Right hindlimb (tissue), 1 donor: ENCODE data around the gene PCDHA12.
A peak's percentile ranks its signal among the peaks of the same experiment; 100 is the strongest.
"Not testable (repeated sequence)": the region's sequence is repeated elsewhere in the genome, so short reads cannot be mapped to it uniquely, and the experiment has no call there.

Experiments
- DNase-seq: peaks from one replicate; pipeline ENCODE4 v3.0.0-alpha.2; 2018

The PCDHA12 gene

DNA sequence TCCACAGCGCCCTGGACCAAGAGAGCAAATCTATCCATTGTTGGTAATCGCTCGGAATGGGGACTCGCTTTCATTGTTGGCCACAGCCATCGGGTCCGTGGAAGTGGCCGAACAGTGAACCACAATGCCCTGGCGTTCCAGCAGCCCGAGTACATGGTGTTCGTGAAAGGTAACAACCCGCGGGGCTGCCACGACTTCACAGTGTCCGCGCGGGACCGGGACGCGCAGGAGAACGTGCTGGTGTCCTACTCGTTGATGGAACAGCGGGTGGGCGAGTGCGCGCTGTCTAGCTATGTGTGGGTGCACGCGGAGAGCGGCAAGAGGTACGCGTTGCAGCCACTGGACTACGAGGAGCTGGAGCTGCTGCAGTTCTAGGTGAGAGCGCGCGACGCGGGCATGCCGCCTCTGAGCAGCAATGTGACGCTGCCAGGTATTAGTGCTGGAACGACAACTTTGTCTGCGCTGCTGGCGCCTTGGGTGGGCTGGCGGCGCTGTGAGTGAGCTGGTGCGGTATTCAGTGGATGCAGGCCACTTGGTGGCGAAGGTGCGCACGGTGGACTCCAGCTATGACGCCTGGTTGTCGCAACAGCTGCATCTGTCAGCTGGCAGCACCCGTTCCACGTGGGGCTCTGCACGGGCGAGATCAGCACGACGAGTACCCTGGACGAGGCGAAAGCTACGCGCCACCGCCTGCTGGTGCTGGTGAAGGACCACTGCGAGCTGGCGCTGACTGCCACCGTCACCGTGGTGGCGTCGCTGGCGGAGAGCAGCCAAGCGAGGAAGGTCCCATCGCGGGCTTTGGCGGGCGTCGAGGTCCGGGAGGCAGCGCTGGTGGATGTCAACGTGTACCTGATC, 12.4 kb upstream of the PCDHA12 start:
- no peak for DNase-seq

DNA sequence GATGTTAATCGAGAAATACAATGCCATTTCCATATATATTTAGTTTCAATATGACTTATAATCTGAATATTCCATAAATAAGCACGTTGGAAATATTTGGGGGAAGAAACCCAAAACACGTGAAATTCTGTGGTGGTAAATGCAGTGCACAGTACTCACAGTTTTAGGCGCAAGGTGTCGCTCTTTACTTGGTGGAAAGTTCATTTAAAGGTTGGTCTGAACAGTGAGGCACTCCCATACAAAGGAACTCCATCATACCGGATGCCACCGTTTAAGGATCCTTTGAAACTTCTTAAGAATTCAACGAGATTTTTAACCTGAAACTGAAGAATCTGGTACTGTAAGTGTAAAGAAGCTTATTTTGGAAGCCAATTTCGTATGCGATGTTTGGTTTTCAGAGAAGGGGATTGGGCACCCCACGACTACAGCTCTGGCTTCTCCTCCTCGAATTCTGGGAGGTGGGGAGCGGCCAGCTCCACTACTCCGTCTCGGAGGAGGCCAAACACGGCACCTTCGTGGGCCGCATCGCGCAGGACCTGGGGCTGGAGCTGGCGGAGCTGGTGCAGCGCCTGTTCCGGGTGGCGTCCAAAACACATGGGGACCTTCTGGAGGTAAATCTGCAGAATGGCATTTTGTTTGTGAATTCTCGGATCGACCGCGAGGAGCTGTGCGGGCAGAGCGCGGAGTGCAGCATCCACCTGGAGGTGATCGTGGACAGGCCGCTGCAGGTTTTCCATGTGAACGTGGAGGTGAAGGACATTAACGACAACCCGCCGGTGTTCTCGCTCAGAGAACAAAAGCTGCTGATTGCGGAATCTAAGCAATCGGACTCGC, 6.2 kb upstream of the PCDHA12 start, which contains the start of gene PCDHA11:
PCDHA11 (plus strand) TSS at position 237 of the 834 bp plus-strand sequence; CDS start at position 384, 147 bp downstream.
- no peak for DNase-seq

DNA sequence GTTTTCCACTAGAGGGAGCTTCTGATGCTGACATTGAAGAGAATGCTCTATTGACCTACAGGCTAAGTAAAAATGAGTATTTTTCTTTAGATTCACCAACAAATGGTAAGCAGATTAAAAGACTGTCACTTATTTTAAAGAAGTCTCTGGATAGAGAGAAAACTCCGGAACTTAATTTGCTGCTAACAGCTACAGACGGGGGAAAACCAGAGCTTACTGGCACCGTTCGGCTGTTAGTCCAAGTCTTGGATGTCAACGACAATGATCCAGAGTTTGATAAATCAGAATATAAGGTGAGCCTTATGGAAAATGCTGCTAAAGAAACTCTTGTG, 5.6 kb upstream of the PCDHA12 start:
- no peak for DNase-seq

DNA sequence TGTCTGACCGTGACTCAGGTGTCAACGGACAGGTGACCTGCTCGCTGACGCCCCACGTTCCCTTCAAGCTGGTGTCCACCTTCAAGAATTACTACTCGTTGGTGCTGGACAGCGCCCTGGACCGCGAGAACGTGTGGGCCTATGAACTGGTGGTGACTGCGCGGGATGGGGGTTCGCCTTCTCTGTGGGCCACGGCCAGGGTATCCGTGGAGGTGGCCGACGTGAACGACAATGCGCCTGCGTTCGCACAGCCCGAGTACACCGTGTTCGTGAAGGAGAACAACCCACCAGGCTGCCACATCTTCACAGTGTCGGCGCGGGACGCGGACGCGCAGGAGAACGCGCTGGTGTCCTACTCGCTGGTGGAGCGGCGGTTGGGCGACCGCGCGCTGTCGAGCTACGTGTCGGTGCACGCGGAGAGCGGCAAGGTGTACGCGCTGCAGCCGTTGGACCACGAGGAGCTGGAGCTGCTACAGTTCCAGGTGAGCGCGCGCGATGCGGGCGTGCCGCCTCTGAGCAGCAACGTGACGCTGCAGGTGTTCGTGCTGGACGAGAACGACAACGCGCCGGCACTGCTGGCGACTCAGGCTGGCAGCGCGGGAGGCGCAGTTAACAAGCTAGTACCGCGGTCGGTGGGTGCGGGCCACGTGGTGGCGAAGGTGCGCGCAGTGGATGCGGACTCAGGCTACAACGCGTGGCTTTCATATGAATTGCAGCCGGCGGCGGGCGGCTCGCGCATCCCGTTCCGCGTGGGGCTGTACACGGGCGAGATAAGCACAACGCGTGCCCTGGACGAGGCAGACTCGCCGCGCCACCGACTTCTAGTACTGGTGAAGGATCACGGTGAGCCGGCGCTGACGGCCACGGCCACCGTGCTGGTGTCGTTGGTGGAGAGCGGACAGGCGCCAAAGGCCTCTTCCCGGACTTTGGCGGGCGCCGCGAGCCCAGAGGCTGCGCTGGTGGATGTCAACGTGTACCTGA, 4.6 kb upstream of the PCDHA12 start:
- no peak for DNase-seq

DNA sequence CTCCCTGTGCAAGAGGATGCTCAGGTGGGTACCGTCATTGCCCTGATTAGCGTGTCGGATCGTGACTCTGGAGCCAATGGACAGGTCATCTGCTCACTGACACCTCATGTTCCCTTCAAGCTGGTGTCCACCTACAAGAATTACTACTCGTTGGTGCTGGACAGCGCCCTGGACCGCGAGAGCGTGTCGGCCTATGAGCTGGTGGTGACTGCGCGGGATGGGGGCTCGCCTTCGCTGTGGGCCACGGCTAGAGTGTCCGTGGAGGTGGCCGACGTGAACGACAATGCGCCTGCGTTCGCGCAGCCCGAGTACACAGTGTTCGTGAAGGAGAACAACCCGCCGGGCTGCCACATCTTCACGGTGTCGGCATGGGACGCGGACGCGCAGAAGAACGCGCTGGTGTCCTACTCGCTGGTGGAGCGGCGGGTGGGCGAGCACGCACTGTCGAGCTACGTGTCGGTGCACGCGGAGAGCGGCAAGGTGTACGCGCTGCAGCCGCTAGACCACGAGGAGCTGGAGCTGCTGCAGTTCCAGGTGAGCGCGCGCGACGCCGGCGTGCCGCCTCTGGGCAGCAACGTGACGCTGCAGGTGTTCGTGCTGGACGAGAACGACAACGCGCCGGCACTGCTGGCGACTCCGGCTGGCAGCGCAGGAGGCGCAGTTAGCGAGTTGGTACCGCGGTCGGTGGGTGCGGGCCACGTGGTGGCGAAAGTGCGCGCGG, 1.6 kb downstream of the PCDHA12 start:
- DNase-seq = not testable (repeated sequence)

DNA sequence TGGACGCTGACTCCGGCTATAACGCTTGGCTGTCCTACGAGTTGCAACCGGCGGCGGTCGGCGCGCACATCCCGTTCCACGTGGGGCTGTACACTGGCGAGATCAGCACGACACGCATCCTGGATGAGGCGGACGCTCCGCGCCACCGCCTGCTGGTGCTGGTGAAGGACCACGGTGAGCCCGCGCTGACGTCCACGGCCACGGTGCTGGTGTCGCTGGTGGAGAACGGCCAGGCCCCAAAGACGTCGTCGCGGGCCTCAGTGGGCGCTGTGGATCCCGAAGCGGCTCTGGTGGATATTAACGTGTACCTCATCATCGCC, 2.1 kb downstream of the PCDHA12 start:
- DNase-seq = no peak

DNA sequence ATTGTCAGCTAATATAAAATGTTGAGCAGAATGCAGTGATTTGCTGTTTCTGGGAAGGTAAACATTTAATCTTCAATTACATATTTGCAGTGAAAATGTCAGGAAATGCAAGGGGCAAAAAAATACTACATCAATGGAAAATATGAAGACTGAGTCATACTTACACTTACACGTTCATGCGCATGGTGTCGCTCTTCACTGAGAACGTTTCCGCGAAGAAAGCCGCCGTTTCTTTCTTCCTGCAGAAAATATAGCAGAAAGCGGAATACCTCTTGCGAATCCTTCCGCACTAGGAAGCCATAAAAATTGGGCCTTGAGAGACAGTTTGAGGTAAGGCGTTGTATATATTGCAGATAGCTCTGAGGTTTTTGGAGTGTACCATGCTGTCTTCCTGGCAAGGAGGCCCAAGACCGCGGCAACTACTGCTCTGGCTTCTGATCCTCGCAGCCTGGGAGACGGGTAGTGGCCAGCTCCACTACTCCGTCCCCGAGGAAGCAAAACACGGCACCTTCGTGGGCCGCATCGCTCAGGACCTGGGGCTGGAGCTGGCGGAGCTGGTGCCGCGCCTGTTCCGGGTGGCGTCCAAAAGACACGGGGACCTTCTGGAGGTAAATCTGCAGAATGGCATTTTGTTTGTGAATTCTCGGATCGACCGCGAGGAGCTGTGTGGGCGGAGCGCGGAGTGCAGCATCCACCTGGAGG, 6.9 kb downstream of the PCDHA12 start, which contains the start of gene PCDHA13:
PCDHA13 (plus strand) TSS at position 236 of the 702 bp plus-strand sequence; CDS start at position 381, 145 bp downstream.
- DNase-seq = no peak

DNA sequence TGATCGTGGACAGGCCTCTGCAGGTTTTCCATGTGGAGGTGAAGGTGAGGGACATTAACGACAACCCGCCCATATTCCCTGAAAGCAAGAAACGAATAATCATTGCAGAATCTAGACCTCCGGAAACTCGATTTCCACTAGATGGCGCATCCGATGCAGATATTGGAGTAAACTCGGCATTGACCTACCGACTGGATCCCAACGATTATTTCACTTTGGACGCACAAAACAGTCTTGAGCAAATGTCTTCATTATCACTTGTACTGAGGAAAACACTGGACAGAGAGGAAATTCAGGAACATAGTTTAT, 7.4 kb downstream of the PCDHA12 start:
- no peak for DNase-seq

DNA sequence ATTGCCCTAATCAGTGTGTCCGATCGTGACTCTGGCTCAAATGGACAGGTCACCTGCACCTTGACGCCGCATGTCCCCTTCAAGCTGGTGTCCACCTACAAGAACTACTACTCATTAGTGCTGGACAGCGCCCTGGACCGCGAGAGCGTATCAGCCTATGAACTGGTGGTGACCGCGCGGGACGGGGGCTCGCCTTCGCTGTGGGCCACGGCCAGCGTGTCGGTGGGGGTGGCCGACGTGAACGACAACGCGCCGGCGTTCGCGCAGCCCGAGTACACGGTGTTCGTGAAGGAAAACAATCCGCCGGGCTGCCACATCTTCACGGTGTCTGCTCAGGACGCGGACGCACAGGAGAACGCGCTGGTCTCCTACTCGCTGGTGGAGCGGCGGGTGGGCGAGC, 8.3 kb downstream of the PCDHA12 start:
- no peak for DNase-seq

DNA sequence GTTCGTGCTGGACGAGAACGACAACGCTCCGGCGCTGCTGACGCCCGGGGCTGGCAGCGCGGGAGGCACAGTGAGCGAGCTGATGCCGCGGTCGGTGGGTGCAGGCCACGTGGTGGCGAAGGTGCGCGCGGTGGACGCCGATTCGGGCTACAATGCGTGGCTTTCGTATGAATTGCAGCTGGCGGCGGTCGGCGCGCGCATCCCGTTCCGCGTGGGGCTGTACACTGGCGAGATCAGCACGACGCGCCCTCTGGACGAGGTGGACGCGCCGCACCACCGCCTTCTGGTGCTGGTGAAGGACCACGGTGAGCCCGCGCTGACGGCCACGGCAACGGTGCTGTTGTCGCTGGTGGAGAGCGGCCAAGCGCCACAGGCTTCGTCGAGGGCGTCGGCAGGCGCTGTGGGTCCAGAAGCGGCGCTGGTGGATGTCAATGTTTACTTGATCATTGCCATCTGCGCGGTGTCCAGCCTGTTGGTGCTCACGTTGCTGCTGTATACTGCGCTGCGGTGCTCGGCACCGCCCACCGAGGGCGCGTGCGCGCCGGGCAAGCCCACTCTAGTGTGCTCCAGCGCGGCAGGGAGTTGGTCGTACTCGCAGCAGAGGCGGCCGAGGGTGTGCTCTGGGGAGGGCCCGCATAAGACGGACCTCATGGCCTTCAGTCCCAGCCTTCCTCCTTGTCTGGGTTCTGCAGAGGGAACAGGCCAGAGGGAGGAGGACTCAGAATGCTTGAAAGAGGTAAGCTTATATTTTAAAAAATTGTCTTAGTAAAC, 9.0 kb downstream of the PCDHA12 start:
- no peak for DNase-seq

DNA sequence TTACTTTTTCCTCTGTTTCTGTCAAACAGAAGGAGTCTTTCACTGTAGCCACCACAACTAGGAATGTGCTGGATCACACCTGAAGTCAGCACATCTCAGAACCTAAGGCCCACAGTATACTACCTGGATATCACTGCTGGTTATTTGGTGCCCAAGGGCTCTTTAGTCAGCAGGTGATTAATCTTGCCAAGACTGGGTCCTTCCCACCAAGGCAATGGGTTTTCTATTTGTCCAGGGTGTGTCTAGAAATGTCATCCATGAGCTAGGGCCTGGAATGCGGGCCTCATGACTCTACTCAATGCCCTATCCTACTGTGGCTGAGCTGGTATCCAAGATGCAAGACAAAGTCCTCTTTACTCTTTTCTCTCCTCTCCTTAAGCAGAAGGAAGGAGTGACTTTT, 41.2 kb downstream of the PCDHA12 start:
- no peak for DNase-seq

DNA sequence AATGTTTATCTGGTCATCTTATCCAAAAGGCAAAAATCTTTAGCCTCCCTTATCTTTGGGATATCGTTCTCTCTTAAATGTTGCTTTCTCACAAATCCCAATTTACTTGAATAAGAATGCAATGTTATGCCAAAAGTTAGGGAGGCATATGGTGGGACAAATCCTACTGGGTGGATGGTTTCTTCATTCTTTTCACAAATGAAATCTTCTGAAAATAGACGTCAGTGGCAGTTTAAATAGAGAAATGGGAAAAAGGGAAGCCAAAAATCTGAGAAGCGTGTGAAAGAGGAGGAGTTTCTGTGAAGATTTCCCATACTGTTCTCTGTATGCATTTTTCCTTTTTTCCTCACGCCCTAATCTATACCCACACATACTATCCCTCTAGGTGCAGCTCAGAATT, 48.5 kb downstream of the PCDHA12 start:
- DNase-seq = no peak

DNA sequence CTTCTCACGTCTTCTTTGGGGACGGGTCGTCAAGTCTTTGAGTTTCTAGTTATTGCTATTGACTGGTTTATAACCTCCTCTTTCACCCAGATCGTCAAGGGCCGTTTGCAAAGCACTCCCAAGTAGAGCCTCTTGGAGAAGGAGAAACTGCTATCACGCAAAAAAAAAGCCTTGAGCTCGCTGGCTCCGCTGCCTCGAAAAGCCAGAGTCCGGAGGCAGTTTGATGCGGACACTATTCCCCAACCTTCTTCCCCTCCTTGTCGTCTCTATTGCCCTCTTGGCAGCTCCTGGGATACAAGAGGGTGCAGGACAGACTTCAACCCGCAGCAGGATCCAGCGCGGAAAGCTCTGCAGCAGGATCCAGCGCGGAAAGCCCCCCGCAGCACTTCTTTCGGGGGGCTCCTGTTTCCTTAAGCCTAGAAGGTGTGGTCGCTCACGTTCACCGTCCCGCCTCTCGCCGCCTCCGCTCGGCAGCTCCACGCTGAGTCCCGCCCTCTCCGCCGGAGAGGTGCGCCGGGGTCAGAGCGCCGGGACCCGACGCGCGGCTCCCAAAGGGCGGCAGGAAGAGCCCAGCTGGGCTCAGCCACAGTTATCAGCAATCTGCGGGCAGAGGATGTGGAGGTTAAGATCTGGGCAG, 50.8 kb downstream of the PCDHA12 start, which contains the start of gene PCDHAC1:
PCDHAC1 (plus strand) TSS at position 494 of the 637 bp plus-strand sequence. CDS start 594 bp downstream, outside the sequence.
- DNase-seq = no peak

DNA sequence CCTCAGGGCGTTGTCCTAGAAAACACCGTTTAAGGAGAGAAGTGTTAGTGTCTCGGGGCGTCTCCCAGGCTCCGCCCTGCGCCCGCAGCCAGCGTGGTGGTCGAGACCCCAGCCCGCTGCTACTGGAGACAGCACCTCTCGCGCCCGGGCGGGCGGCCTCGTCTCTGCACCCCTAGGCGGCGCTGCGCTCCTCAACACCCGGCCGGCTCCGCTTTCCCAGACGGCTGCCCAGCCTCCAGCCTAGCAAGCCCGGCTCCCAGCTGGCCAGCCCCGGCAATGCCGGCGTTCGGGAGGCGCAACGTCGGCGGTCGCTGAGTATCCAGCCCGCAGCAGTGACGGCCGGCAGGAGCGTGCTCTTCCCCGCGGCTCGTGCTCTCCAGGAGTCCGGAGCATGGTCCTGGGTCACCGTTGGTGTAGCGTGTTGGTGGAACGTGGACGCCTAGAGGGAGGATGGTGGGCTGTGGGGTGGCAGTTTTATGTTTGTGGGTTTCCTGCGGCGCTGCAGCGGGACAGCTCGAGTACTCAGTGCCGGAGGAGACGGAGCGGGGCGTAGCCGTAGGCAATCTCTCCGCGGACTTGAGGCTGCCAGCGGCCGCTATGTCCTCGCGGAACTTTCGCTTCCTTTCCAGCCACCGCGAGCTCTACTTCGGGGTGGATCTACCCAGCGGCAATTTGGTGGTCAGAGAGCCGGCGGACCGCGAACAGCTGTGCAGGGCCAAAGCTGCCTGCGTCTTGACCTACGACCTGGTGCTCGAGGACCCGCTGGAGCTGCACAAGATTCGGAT, 51.5 kb downstream of the PCDHA12 start:
- DNase-seq = peak; percentile 83

DNA sequence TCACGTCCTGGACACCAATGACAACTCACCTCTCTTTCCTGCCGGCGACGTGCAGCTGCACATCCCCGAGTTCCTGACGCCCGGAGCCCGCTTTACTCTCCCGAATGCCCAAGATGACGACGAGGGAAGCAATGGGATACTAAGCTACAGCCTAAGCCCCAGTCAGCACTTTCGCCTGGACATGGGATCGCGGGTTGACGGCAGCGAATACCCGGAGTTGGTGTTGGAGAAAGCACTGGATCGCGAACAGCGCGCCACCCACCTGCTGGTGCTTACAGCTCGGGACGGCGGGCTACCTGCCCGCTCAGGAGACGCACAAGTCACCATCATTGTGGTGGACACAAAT, 52.1 kb downstream of the PCDHA12 start:
- DNase-seq = no peak
